ENCODE data around the gene SLC2A10. TPM values are rescaled to one million over a fixed set of nuclear protein-coding genes. Genes with fewer than 3 reads are reported as not detected.

SLC2A10 gene
- polyA plus RNA-seq, 1 donor (not counting 4 experiments of a cell fraction or from before 2014, with no cell fraction given) = not detected

DNA sequence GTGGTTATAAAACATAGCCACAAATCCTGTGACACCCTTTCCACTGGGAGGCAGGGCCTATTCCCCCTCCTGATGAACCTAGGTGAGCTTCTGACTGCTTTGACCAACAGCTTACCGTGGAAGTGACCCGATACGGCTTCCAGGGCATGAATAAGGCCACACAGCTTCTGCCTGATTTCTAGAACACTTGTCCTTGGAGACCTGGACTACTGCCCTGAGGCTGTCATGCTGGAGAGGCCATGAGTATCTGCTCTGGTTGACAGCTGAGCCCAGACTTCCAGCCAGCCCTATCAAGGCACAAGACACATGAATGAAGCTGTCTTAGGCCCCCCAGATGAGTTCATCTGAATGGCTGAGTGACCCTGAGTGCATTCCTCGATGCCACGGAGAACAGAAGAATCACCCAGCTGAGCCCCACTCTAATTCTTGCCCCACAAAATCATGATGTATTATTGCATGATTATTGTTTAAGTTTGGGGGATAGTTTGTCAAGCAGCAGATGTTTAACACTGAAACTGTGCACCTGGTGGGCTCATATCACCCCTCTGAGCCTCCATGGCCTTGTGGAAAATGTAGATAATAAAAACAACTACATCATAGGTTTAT, 36.8 kb upstream of the SLC2A10 start:
- Histone ChIP-seq H4K20me1 (ENCODE audit: control insufficient read depth, extremely low read depth, insufficient read depth, low read length) (no peaks in the 10 kb centered on the region), H3K4me1 (ENCODE audit: control insufficient read depth, extremely low read depth, insufficient read depth, low read length) (no peaks in the 10 kb centered on the region), H3K36me3 (ENCODE audit: control insufficient read depth in 2 of 2, extremely low read depth in 1 of 2, insufficient read depth in 2 of 2, low read length in 2 of 2) (peaks cover 0 to 2% of the 10 kb centered on the region in 2 experiments), H3K9ac (ENCODE audit: control insufficient read depth, extremely low read depth, insufficient read depth, low read length) (no peak overlapping the region), H3K4me3 (ENCODE audit: control insufficient read depth in 2 of 3, extremely low read depth in 1 of 3, insufficient read depth in 2 of 3, low read depth in 1 of 3, low read length in 3 of 3) (no peak overlapping the region), H3K9me3 (ENCODE audit: control insufficient read depth, low read depth, low read length) (no peaks in the 10 kb centered on the region), H2AFZ (ENCODE audit: control insufficient read depth, low read length) (no peak overlapping the region), H3K27me3 (ENCODE audit: control insufficient read depth, extremely low read depth, insufficient read depth, low read length) (no peaks in the 10 kb centered on the region), H3K9me1 (ENCODE audit: control insufficient read depth, extremely low read depth, insufficient read depth, low read length) (no peaks in the 10 kb centered on the region), H3K4me2 (ENCODE audit: control insufficient read depth, extremely low read depth, insufficient read depth, low read depth, low read length) (no peak overlapping the region), H3K79me2 (ENCODE audit: control insufficient read depth, insufficient read depth, low read length) (no peaks in the 10 kb centered on the region), H3K27ac (ENCODE audit: control insufficient read depth, insufficient read depth, low read length) (no peak overlapping the region)
- FAIRE-seq = no peak
- no peak for TF ChIP-seq EZH2 (IDR thresholded peaks at IDR 0.05; ENCODE audit: low read length)
- TF ChIP-seq, protein P1, sequence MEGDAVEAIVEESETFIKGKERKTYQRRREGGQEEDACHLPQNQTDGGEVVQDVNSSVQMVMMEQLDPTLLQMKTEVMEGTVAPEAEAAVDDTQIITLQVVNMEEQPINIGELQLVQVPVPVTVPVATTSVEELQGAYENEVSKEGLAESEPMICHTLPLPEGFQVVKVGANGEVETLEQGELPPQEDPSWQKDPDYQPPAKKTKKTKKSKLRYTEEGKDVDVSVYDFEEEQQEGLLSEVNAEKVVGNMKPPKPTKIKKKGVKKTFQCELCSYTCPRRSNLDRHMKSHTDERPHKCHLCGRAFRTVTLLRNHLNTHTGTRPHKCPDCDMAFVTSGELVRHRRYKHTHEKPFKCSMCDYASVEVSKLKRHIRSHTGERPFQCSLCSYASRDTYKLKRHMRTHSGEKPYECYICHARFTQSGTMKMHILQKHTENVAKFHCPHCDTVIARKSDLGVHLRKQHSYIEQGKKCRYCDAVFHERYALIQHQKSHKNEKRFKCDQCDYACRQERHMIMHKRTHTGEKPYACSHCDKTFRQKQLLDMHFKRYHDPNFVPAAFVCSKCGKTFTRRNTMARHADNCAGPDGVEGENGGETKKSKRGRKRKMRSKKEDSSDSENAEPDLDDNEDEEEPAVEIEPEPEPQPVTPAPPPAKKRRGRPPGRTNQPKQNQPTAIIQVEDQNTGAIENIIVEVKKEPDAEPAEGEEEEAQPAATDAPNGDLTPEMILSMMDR (optimal IDR thresholded peaks at IDR 0.05 in 1 of 3, IDR thresholded peaks at IDR 0.05 in 1 of 3, conservative IDR thresholded peaks at IDR 0.05 in 1 of 3; ENCODE audit: extremely low read depth in 1 of 3, insufficient read depth in 2 of 3, low read length in 3 of 3) = no peak
- DNase-seq (ENCODE audit: low read depth, low spot score) = no peak
- dilution Hi-C loops (cut with MboI; ENCODE audit: extremely low pct_ligation_motif_present, low sequenced_read_pairs) = no loop called here

DNA sequence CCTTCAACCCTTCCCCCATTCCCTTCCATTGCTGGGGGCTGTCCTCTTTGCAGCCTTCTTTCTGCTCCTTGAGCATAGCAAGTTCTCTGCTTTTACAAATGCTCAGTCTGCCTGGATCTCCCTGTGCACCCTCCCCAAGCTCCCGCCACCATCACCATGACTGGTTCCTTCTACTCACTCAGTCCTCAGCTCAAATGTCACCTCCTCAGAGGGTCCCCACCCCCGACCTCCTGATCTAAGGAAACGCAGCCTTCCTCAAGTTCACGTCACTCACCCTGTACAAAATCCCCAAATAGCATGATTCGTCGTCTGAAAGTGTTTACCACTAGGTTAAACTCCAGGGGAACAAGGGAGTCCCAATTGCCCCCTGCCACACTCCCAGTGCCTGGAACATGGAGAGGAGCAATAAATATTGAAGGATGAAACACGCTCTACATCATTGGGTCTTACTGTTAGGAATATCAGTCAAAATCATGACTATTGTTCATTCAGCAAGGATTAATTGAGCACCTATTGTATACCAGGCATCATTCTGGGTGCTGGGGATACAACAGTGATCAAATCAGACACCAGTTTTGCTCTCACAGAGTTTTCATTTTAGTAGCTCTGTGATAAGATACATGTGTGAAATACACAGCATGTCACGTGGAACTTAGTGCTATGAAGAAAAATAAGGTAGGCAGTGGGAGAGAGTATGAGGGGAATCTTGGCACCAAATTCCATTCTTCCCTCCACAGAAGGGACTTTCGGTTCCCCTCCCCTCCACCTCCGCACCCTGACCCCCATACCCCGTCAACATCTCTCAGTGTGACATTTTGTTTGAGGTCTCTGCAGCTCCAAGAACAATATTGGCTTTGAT, 35.8 kb upstream of the SLC2A10 start:
- DNase-seq (ENCODE audit: low read depth, low spot score) (no peak), FAIRE-seq (no peak)
- Histone ChIP-seq H3K9me3 (ENCODE audit: control insufficient read depth, low read depth, low read length) (no peaks in the 10 kb centered on the region), H3K27me3 (ENCODE audit: control insufficient read depth, extremely low read depth, insufficient read depth, low read length) (no peaks in the 10 kb centered on the region), H2AFZ (ENCODE audit: control insufficient read depth, low read length) (no peak overlapping the region), H3K4me3 (ENCODE audit: control insufficient read depth in 2 of 3, extremely low read depth in 1 of 3, insufficient read depth in 2 of 3, low read depth in 1 of 3, low read length in 3 of 3) (no peak overlapping the region), H3K27ac (ENCODE audit: control insufficient read depth, insufficient read depth, low read length) (no peak overlapping the region), H3K4me2 (ENCODE audit: control insufficient read depth, extremely low read depth, insufficient read depth, low read depth, low read length) (no peak overlapping the region), H3K9ac (ENCODE audit: control insufficient read depth, extremely low read depth, insufficient read depth, low read length) (no peak overlapping the region), H4K20me1 (ENCODE audit: control insufficient read depth, extremely low read depth, insufficient read depth, low read length) (no peaks in the 10 kb centered on the region), H3K9me1 (ENCODE audit: control insufficient read depth, extremely low read depth, insufficient read depth, low read length) (no peaks in the 10 kb centered on the region), H3K36me3 (ENCODE audit: control insufficient read depth in 2 of 2, extremely low read depth in 1 of 2, insufficient read depth in 2 of 2, low read length in 2 of 2) (peaks cover 0 to 3% of the 10 kb centered on the region in 2 experiments), H3K79me2 (ENCODE audit: control insufficient read depth, insufficient read depth, low read length) (no peaks in the 10 kb centered on the region), H3K4me1 (ENCODE audit: control insufficient read depth, extremely low read depth, insufficient read depth, low read length) (no peaks in the 10 kb centered on the region)
- no peak for TF ChIP-seq EZH2 (IDR thresholded peaks at IDR 0.05; ENCODE audit: low read length)
- TF ChIP-seq, protein P1 (optimal IDR thresholded peaks at IDR 0.05 in 1 of 3, IDR thresholded peaks at IDR 0.05 in 1 of 3, conservative IDR thresholded peaks at IDR 0.05 in 1 of 3; ENCODE audit: extremely low read depth in 1 of 3, insufficient read depth in 2 of 3, low read length in 3 of 3) = no peak
- dilution Hi-C loops (cut with MboI; ENCODE audit: extremely low pct_ligation_motif_present, low sequenced_read_pairs) = no loop called here

Measured in keratinocyte (primary cell).